CD8-positive, alpha-beta memory T cell (primary cell): ENCODE data around the gene FRY. TPM values are rescaled to one million over a fixed set of nuclear protein-coding genes. Genes with fewer than 3 reads are reported as not detected.

ENCODE experiments used
- CTCF ChIA-PET: fragments of 350-600 bp; sonication (Branson Sonifier 250); formaldehyde crosslinking; loops from one replicate; lab custom pipeline; 2021; ENCODE audit warnings: antibody characterized with exemption; lab: Charles Lee
- POLR2A ChIA-PET: fragments of 350-600 bp; sonication (Branson Sonifier 250); formaldehyde crosslinking; loops from one replicate; lab custom pipeline; 2021; ENCODE audit warnings: antibody characterized with exemption; lab: Charles Lee
- DNase-seq, 5 donors: peaks; one replicate each; pipeline versions ENCODE4 v3.0.0 to v3.0.0-alpha.2; 2020 to 2022; ENCODE audit warnings: mixed read lengths in 1 of 5
- H3K27ac ChIP-seq: one replicate; pipeline ENCODE4 v1.7.0; 2013; ENCODE audit warnings: low read depth, mild to moderate bottlenecking, low read length, moderate library complexity
- H3K27me3 ChIP-seq: 2 replicates; pipeline ENCODE4 v1.7.0; 2013; ENCODE audit warnings: low read length, mild to moderate bottlenecking; ENCODE audit not compliant: insufficient read depth, poor library complexity, severe bottlenecking
- H3K36me3 ChIP-seq: 2 replicates; pipeline ENCODE4 v1.7.0; 2013; ENCODE audit warnings: mild to moderate bottlenecking, low read length, moderate library complexity; ENCODE audit not compliant: insufficient read depth
- H3K4me1 ChIP-seq: 2 replicates; pipeline ENCODE4 v1.7.0; 2013; ENCODE audit warnings: mild to moderate bottlenecking, low read length, moderate library complexity; ENCODE audit not compliant: insufficient read depth
- H3K4me3 ChIP-seq: 2 replicates; pipeline ENCODE4 v1.7.0; 2013; ENCODE audit warnings: mild to moderate bottlenecking, low read length
- H3K9me3 ChIP-seq: 2 replicates; pipeline ENCODE4 v1.7.0; 2013; ENCODE audit warnings: mild to moderate bottlenecking, low read length
- H3K27ac Mint-ChIP-seq, 8 donors: one replicate each; pipeline ENCODE4 v1.8.0; 2020 to 2021; ENCODE audit warnings: mixed read lengths in 8 of 8, mild to moderate bottlenecking in 6 of 8, inconsistent platforms in 3 of 8, moderate library complexity in 3 of 8
- H3K27me3 Mint-ChIP-seq, 2 donors: one replicate each; pipeline ENCODE4 v1.8.0; 2020 to 2021; ENCODE audit warnings: mixed read lengths in 2 of 2, mild to moderate bottlenecking in 1 of 2, moderate library complexity in 1 of 2
- H3K36me3 Mint-ChIP-seq, 3 donors: one replicate each; pipeline ENCODE4 v1.8.0; 2020 to 2021; ENCODE audit warnings: mixed read lengths in 3 of 3, inconsistent platforms in 1 of 3, mild to moderate bottlenecking in 1 of 3
- H3K4me1 Mint-ChIP-seq, 3 donors: one replicate each; pipeline ENCODE4 v1.8.0; 2020 to 2021; ENCODE audit warnings: mixed read lengths in 3 of 3, inconsistent platforms in 1 of 3, mild to moderate bottlenecking in 1 of 3
- H3K4me3 Mint-ChIP-seq, 7 donors: one replicate each; pipeline ENCODE4 v1.8.0; 2020 to 2021; ENCODE audit warnings: mixed read lengths in 7 of 7, mild to moderate bottlenecking in 6 of 7, moderate library complexity in 4 of 7, inconsistent platforms in 2 of 7
- H3K9me3 Mint-ChIP-seq, 5 donors: one replicate each; pipeline ENCODE4 v1.8.0; 2020 to 2022; ENCODE audit warnings: mixed read lengths in 5 of 5, mild to moderate bottlenecking in 3 of 5, moderate library complexity in 2 of 5, inconsistent platforms in 1 of 5
- polyA plus RNA-seq: library from polyadenylated mRNA; unstranded; fragments of 300-500 nt; fragmentation: Illumina TruSeq; gene quantifications from one replicate; pipeline ENCODE4 v1.2.3, GENCODE V29; 2021
- total RNA-seq, 2 experiments: library from RNA; stranded (reverse); gene quantifications; one replicate each; pipeline ENCODE4 v1.2.3, GENCODE V29; 2021

FRY gene
- total and polyA plus RNA-seq, 3 experiments from 2014 or later = 0.53 to 1.5 (median 0.72) TPM

DNA sequence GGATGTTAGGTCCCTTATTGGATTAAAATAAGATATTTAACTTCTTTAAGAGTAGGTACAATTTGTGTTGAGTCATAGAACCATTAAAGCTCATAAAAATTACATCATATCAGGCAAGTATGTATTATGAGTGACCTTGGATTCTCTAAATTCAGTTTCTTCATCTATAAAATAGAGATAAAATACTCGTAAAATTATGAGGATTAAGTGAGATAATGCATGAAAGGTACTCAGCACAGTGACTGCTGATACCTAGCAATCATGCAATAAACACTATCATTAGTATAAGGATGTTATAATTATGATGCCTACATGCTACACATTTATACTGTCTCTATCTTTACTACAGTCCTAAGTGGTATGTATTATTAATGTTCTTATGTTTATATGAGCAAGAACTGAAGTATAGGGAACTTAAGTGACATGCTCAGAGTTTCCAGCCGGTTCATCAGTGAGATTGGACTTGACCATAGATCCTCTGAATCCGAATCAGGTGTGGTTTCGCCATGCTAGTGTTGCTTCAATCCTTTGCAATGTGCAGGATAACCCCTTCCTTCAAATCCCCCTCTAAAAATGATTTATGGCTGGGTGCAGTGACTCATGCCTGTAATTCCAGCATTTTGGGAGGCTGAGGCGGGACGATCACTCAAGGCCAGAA is 22.9 kb upstream of the FRY start:
- H3K36me3 ChIP-seq = no peaks in the 10 kb centered on the region
- no peaks in the 10 kb centered on the region for H3K4me1 ChIP-seq
- no peaks in the 10 kb centered on the region for H3K27me3 ChIP-seq
- ChIA-PET CTCF (no interaction called here), POLR2A (no interaction called here)
- Mint-ChIP-seq H3K27me3 (peaks cover 1 to 8% of the 10 kb centered on the region in 2 donors), H3K4me3 (no peak overlapping the region), H3K9me3 (peaks cover 0 to 2% (median 0%) of the 10 kb centered on the region in 5 donors), H3K36me3 (no peaks in the 10 kb centered on the region), H3K4me1 (no peaks in the 10 kb centered on the region), H3K27ac (no peak overlapping the region)
- no peaks in the 10 kb centered on the region for H3K9me3 ChIP-seq
- H3K4me3 ChIP-seq = no peak overlapping the region
- no peak for DNase-seq
- no peak overlapping the region for H3K27ac ChIP-seq

GRCh38 chr13:32009362-32009761 is 22.2 kb upstream of the FRY start:
- H3K4me1 ChIP-seq = no peaks in the 10 kb centered on the region
- CTCF ChIA-PET = no interaction called here

GRCh38 chr13:32010136-32010535 is 21.4 kb upstream of the FRY start:
- no peak for DNase-seq
- H3K9me3 ChIP-seq = no peaks in the 10 kb centered on the region
- Mint-ChIP-seq H3K36me3 (no peaks in the 10 kb centered on the region), H3K27ac (no peak overlapping the region), H3K4me3 (no peak overlapping the region), H3K9me3 (peaks cover 0 to 2% (median 0%) of the 10 kb centered on the region in 5 donors), H3K4me1 (no peaks in the 10 kb centered on the region), H3K27me3 (peaks cover 1 to 7% of the 10 kb centered on the region in 2 donors)
- POLR2A ChIA-PET = interaction anchor here (0.6 kb wide), 1 partner anchor 116 kb away, joined by 3 read pairs; no protein-coding TSS in a partner anchor
- H3K4me3 ChIP-seq = no peak overlapping the region
- H3K27ac ChIP-seq = no peak overlapping the region
- no peaks in the 10 kb centered on the region for H3K36me3 ChIP-seq
- no peaks in the 10 kb centered on the region for H3K27me3 ChIP-seq
- H3K4me1 ChIP-seq = no peaks in the 10 kb centered on the region
- CTCF ChIA-PET = no interaction called here

More at GRCh38 chr13:32009362-32009761, 22.2 kb upstream of the FRY start:
- Mint-ChIP-seq H3K9me3 (peaks cover 0 to 2% (median 0%) of the 10 kb centered on the region in 5 donors), H3K36me3 (no peaks in the 10 kb centered on the region), H3K27me3 (peaks cover 1 to 11% of the 10 kb centered on the region in 2 donors), H3K27ac (no peak overlapping the region), H3K4me3 (no peak overlapping the region), H3K4me1 (no peaks in the 10 kb centered on the region)
- Histone ChIP-seq H3K27me3 (no peaks in the 10 kb centered on the region), H3K36me3 (no peaks in the 10 kb centered on the region), H3K9me3 (no peaks in the 10 kb centered on the region), H3K4me3 (no peak overlapping the region), H3K27ac (no peak overlapping the region)
- DNase-seq = no peak
- POLR2A ChIA-PET = no interaction called here

DNA sequence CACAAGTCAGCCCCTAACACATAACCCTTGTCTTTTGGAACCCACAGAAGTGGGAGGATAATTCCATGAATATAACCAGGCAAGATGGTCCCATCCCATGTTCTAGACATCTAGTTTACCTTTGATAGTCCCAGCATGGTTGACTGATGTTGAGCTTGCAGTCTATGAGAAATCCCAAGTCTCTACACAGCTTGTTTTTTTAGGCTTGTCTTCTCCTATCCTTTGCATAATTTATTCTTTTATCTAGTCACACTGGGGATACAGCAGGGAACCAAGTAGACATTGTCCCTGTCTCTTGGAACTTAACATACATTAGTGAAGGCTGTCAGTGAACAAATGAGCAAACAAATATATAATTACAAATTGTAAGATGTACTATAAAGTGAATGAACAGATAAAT is 19.6 kb upstream of the FRY start:
- H3K4me3 Mint-ChIP-seq = no peak overlapping the region
- Histone ChIP-seq H3K27ac (no peak overlapping the region), H3K36me3 (no peaks in the 10 kb centered on the region), H3K9me3 (no peaks in the 10 kb centered on the region), H3K4me3 (no peak overlapping the region), H3K4me1 (no peaks in the 10 kb centered on the region), H3K27me3 (no peaks in the 10 kb centered on the region)
- CTCF ChIA-PET = no interaction called here
- POLR2A ChIA-PET = no interaction called here
- peaks cover 0 to 2% (median 0%) of the 10 kb centered on the region in 5 donors for H3K9me3 Mint-ChIP-seq
- H3K4me1 Mint-ChIP-seq = no peaks in the 10 kb centered on the region
- H3K27me3 Mint-ChIP-seq = peaks cover 1 to 7% of the 10 kb centered on the region in 2 donors
- DNase-seq = no peak
- H3K27ac Mint-ChIP-seq = no peak overlapping the region
- no peaks in the 10 kb centered on the region for H3K36me3 Mint-ChIP-seq

GRCh38 chr13:32013181-32013580 is 18.4 kb upstream of the FRY start:
- ChIA-PET CTCF (no interaction called here), POLR2A (no interaction called here)
- Mint-ChIP-seq H3K4me3 (no peak overlapping the region), H3K36me3 (no peaks in the 10 kb centered on the region), H3K27ac (no peak overlapping the region), H3K27me3 (peaks cover 1 to 7% of the 10 kb centered on the region in 2 donors), H3K9me3 (no peaks in the 10 kb centered on the region), H3K4me1 (no peaks in the 10 kb centered on the region)
- H3K36me3 ChIP-seq = no peaks in the 10 kb centered on the region
- H3K4me1 ChIP-seq = no peaks in the 10 kb centered on the region
- H3K9me3 ChIP-seq = no peaks in the 10 kb centered on the region
- no peak overlapping the region for H3K27ac ChIP-seq
- no peaks in the 10 kb centered on the region for H3K27me3 ChIP-seq
- no peak for DNase-seq
- no peak overlapping the region for H3K4me3 ChIP-seq

GRCh38 chr13:32016119-32016518 is 15.5 kb upstream of the FRY start:
- H3K27me3 ChIP-seq = no peaks in the 10 kb centered on the region
- no peaks in the 10 kb centered on the region for H3K36me3 ChIP-seq
- ChIA-PET CTCF (no interaction called here), POLR2A (no interaction called here)
- H3K36me3 Mint-ChIP-seq = no peaks in the 10 kb centered on the region
- no peak for DNase-seq
- no peak overlapping the region for H3K27ac ChIP-seq
- no peak overlapping the region for H3K27ac Mint-ChIP-seq
- no peak overlapping the region for H3K4me3 ChIP-seq
- no peaks in the 10 kb centered on the region for H3K9me3 Mint-ChIP-seq
- H3K4me1 ChIP-seq = no peaks in the 10 kb centered on the region
- peaks cover 1 to 4% of the 10 kb centered on the region in 2 donors for H3K27me3 Mint-ChIP-seq
- no peaks in the 10 kb centered on the region for H3K9me3 ChIP-seq
- no peaks in the 10 kb centered on the region for H3K4me1 Mint-ChIP-seq
- no peak overlapping the region for H3K4me3 Mint-ChIP-seq

DNA sequence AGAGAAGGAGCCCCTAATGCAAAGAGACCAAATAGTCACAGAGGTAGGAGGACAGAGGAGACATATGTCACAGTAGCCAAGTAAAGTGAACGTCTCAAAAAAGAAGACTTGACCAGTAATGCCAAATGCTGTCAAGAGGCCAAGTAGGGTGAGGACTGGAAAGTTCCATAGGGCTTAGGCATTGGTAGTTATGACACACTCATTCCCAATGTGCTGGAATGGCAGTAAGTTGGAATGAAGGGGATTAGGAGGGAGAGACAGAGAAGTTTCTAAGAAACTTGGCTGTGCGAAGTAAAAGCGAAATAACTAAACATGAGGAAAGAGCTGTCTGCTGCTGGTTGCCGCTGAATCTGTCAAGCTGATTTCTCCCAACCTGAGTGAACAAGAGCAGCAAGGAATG is 14.9 kb upstream of the FRY start:
- H3K9me3 ChIP-seq = no peaks in the 10 kb centered on the region
- ChIA-PET POLR2A (no interaction called here), CTCF (no interaction called here)
- H3K27me3 Mint-ChIP-seq = peaks cover 1 to 4% of the 10 kb centered on the region in 2 donors
- H3K4me3 ChIP-seq = no peak overlapping the region
- H3K4me3 Mint-ChIP-seq = no peak overlapping the region
- H3K27me3 ChIP-seq = no peaks in the 10 kb centered on the region
- no peaks in the 10 kb centered on the region for H3K9me3 Mint-ChIP-seq
- no peaks in the 10 kb centered on the region for H3K36me3 ChIP-seq
- no peaks in the 10 kb centered on the region for H3K4me1 ChIP-seq
- H3K36me3 Mint-ChIP-seq = no peaks in the 10 kb centered on the region
- no peak overlapping the region for H3K27ac Mint-ChIP-seq
- H3K27ac ChIP-seq = no peak overlapping the region
- DNase-seq = no peak
- H3K4me1 Mint-ChIP-seq = no peaks in the 10 kb centered on the region

GRCh38 chr13:32017474-32017873 is 14.1 kb upstream of the FRY start:
- no peak for DNase-seq
- H3K36me3 Mint-ChIP-seq = no peaks in the 10 kb centered on the region
- no peak overlapping the region for H3K27ac ChIP-seq
- no peak overlapping the region for H3K4me3 ChIP-seq
- no peaks in the 10 kb centered on the region for H3K9me3 ChIP-seq
- no peak overlapping the region for H3K4me3 Mint-ChIP-seq
- no peaks in the 10 kb centered on the region for H3K4me1 Mint-ChIP-seq
- no peaks in the 10 kb centered on the region for H3K9me3 Mint-ChIP-seq
- H3K4me1 ChIP-seq = no peaks in the 10 kb centered on the region
- H3K36me3 ChIP-seq = no peaks in the 10 kb centered on the region
- H3K27me3 Mint-ChIP-seq = peaks cover 1 to 7% of the 10 kb centered on the region in 2 donors
- no peaks in the 10 kb centered on the region for H3K27me3 ChIP-seq
- CTCF ChIA-PET = no interaction called here
- POLR2A ChIA-PET = no interaction called here
- H3K27ac Mint-ChIP-seq = no peak overlapping the region
